DOHH2 (cell line): ENCODE measurements around the gene CDS1.

Source experiments
- CTCF ChIP-seq: fragments of 200-600 bp; sonication (generic); IDR thresholded peaks from one replicate; pipeline ENCODE4 v1.5.1; 2014; ENCODE audit warnings: antibody characterized with exemption, mild to moderate bottlenecking, low read depth, low read length; ENCODE audit not compliant: poor library complexity, severe bottlenecking
- EZH2phosphoT487 ChIP-seq: fragments of 200-600 bp; sonication (generic); IDR thresholded peaks from 2 replicates; pipeline ENCODE4 v1.6.1; 2017; ENCODE audit warnings: borderline replicate concordance, mild to moderate bottlenecking, antibody characterized with exemption, low read length, moderate library complexity, mixed read lengths

GRCh38 chr4:84623661-84624060 is 40.7 kb downstream of the CDS1 start:
- no peak for TF ChIP-seq CTCF
- TF ChIP-seq EZH2phosphoT487: no peak
